T-helper 17 cell (primary cell): ENCODE data around the gene MASP1. TPM values are rescaled to one million over a fixed set of nuclear protein-coding genes. Genes with fewer than 3 reads are reported as not detected.
"Not testable (repeated sequence)": the region's sequence is repeated elsewhere in the genome, so short reads cannot be mapped to it uniquely, and the experiment has no call there.

Experiments used
- ATAC-seq: fragments of 150-1000 bp; cut with Tn5 transposase; 2 replicates; pipeline ENCODE4 v1.10.0; 2021; ENCODE audit warnings: mild to moderate bottlenecking, moderate library complexity
- DNase-seq, 3 donors: peaks; one replicate each; pipeline versions ENCODE4 v3.0.0 to v3.0.0-alpha.2; 2020 to 2021
- H3K9me3 ChIP-seq: one replicate; pipeline ENCODE4 v1.7.0; 2013; ENCODE audit warnings: low read length, mild to moderate bottlenecking; ENCODE audit not compliant: control insufficient read depth, poor library complexity, severe bottlenecking
- H3K27ac Mint-ChIP-seq: one replicate; pipeline ENCODE4 v1.8.0; 2022; ENCODE audit warnings: mild to moderate bottlenecking, moderate library complexity, mixed read lengths
- H3K27me3 Mint-ChIP-seq: one replicate; pipeline ENCODE4 v1.8.0; 2022; ENCODE audit warnings: mixed read lengths
- H3K36me3 Mint-ChIP-seq: one replicate; pipeline ENCODE4 v1.8.0; 2022; ENCODE audit warnings: low read depth, mixed read lengths
- H3K4me1 Mint-ChIP-seq: one replicate; pipeline ENCODE4 v1.8.0; 2022; ENCODE audit warnings: mild to moderate bottlenecking, mixed read lengths
- H3K4me3 Mint-ChIP-seq: one replicate; pipeline ENCODE4 v1.8.0; 2022; ENCODE audit warnings: mild to moderate bottlenecking, moderate library complexity, mixed read lengths
- total RNA-seq, 4 donors: library from RNA in 2 of 4; stranded (reverse) in 2 of 4; gene quantifications; one replicate each; pipeline ENCODE4 v1.2.3 and lab custom pipeline; 2022 to 2026

The MASP1 gene
- total RNA-seq, 2 donors from 2014 or later, result 0.44 TPM; not detected in 1

DNA sequence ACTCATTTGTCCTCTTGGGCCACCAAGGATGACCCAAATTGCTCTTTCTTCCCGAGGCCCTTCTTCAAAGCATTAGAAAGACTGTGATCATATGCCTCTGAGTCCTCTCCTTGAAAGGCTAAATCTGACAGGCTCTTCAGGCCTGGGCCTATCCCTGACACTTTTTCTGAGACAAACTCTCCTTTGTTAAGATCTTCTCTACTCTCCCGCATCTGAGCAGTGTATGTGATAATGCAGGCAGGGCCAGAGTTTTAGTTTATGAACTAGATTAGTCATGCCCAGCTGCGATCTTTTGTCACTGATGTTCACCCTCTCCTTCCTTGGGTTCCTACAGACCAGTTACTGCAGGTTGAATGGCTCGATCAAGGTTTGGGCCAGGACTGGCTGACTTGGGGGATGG is 39.2 kb downstream of the MASP1 start:
- Mint-ChIP-seq H3K27me3 (peaks cover 44% of the 10 kb centered on the region), H3K4me3 (no peak overlapping the region), H3K4me1 (peaks cover 12% of the 10 kb centered on the region), H3K27ac (no peak overlapping the region), H3K36me3 (peaks cover under 1% of the 10 kb centered on the region)
- DNase-seq (no peak), ATAC-seq (no peak)
- no peaks in the 10 kb centered on the region for H3K9me3 ChIP-seq

DNA sequence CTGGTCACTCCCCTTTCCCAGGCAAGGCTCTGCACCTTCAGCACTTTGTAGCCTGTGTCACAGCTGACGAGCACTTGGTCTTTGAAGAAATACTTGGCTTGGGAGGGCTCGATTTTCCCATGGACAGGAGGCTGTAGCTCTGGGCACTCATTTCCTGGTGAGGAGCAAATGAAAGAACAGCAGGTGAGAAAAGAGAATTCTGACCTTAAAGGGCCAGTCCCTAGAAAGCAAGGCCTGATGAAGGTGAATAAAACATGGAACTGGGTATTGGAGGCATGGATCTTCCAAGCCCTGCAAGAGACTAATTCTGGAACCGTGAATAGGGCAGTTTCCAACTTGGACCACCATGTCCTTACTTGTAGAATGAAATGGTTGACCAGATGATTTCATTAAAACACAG is 39.9 kb downstream of the MASP1 start:
- no peaks in the 10 kb centered on the region for H3K9me3 ChIP-seq
- no peak overlapping the region for H3K4me3 Mint-ChIP-seq
- H3K27me3 Mint-ChIP-seq, result peaks cover 42% of the 10 kb centered on the region
- H3K4me1 Mint-ChIP-seq, result peaks cover 15% of the 10 kb centered on the region
- no peak for ATAC-seq
- peaks cover 2% of the 10 kb centered on the region for H3K36me3 Mint-ChIP-seq
- no peak overlapping the region for H3K27ac Mint-ChIP-seq
- no peak for DNase-seq

DNA sequence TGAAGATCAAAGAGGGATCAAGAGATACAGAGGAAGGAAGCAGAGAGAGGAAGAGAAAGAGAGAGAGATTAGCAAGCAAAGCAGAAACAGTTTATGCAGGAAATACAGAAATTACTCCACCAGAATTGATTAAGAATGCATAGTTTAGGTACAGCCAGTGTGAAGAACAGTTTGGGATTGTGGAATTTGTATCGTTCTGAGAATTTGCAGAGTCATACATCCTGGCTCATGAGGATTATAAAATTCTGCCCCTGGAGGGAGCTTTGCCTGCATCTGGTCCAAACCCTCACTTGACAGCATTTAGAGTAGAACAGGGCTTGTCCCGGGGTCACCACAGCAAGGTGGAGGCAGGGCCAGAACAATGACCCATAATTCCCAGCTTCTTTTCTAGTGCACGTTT is 44.1 kb downstream of the MASP1 start:
- no peak overlapping the region for H3K27ac Mint-ChIP-seq
- no peaks in the 10 kb centered on the region for H3K9me3 ChIP-seq
- ATAC-seq, result no peak
- peaks cover 2% of the 10 kb centered on the region for H3K36me3 Mint-ChIP-seq
- DNase-seq, result no peak
- peak overlapping the region; percentile 57 for H3K4me3 Mint-ChIP-seq
- peaks cover 15% of the 10 kb centered on the region for H3K27me3 Mint-ChIP-seq
- peaks cover 12% of the 10 kb centered on the region for H3K4me1 Mint-ChIP-seq

DNA sequence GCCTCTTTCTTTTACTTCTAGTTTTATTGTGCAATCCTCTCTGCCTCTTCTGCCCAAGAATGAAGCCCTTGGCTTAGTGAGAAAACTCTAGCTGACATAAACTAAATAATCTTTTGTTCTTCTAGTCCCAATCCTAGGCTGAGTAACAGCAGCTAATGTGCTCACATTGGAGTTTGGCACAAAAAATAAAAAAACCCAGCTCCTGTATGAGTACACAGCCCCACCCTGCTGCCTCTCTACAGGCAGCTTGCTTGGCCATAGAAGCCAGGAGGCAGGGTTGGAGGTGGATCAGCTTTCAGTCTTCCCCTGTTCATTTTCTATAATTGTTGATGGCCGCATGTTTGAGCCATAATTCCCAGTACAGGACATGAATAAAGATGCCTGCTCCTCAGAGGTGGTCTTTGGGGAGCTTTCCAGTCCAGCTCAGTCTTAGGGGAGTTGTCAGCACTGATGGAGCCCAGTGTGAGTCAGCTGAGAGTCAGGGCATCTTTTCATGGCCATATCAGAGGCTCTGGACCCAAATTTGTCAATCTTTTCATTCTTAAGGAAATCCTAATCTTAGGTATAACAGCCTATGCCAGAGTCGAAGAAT is 47.5 kb downstream of the MASP1 start:
- DNase-seq (no peak), ATAC-seq (no peak)
- no peak overlapping the region for H3K27ac Mint-ChIP-seq
- no peaks in the 10 kb centered on the region for H3K9me3 ChIP-seq
- peaks cover 2% of the 10 kb centered on the region for H3K36me3 Mint-ChIP-seq
- no peak overlapping the region for H3K4me3 Mint-ChIP-seq
- H3K4me1 Mint-ChIP-seq, result peaks cover 12% of the 10 kb centered on the region
- peaks cover 10% of the 10 kb centered on the region for H3K27me3 Mint-ChIP-seq

DNA sequence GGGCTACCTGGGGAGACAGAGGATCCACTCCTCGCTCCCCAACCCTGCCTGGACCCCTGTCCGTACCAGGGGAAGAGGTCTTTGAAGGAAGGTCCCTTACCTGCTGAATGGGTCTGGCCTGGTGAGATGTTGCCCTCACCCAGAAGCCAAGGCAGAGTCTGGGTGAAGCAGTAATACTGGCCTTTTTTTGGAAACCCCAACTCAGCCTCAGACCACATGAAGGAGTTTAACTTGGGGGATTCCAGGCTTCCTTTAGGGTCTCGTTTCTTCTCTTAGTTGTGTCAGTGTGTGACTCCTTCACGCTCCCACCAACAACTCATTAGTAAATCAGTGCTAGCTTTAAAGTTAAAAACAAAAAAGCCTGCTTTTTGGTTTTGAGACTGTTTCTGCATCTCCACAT is 48.6 kb downstream of the MASP1 start:
- Mint-ChIP-seq H3K4me1 (peaks cover 7% of the 10 kb centered on the region), H3K27me3 (peaks cover 6% of the 10 kb centered on the region), H3K27ac (no peak overlapping the region), H3K4me3 (no peak overlapping the region), H3K36me3 (peaks cover 2% of the 10 kb centered on the region)
- H3K9me3 ChIP-seq, result no peaks in the 10 kb centered on the region
- no peak for DNase-seq
- no peak for ATAC-seq

DNA sequence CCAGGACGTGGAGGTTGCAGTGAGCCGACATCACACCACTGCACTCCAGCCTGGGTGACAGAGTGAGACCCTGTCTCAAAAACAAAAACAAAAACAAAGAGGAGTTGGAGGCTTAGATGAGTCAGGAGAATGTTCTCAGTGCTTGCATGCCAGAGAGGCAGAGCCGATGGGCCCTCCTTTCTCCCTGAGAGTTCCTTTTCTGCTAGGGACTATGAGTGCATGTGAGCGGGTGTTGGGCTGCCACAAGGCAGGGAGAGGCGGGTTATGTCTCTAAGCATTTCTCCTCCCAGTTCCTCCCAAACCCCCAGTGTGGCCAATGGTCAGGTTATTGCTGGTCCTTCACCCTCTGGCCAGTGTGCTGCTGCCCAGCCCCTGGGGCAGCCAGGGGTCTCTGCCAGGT is 49.1 kb downstream of the MASP1 start:
- Mint-ChIP-seq H3K36me3 (peaks cover 2% of the 10 kb centered on the region), H3K4me3 (no peak overlapping the region), H3K4me1 (peaks cover 4% of the 10 kb centered on the region), H3K27ac (no peak overlapping the region), H3K27me3 (peaks cover 6% of the 10 kb centered on the region)
- no peaks in the 10 kb centered on the region for H3K9me3 ChIP-seq
- DNase-seq (no peak), ATAC-seq (no peak)

DNA sequence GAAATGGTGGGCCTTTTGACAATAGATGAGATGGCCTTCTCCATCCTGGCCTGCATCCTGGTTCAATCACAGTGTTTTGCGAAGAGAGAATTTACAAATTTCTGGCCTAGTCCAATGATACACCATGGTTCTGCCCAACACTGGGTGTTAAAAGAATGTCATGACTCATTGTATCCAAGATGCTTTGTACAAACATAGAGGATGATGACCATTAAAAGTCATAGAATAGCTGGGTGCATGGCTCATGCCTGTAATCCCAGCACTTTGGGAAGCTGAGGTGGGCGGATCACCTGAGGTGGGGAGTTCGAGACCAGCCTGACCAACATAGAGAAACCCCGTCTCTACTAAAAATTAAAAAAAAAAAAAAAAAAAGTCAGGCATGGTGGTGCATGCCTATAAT is 52.7 kb downstream of the MASP1 start:
- H3K4me3 Mint-ChIP-seq, ATAC-seq, DNase-seq, H3K4me1 Mint-ChIP-seq, H3K36me3 Mint-ChIP-seq, H3K27me3 Mint-ChIP-seq, H3K9me3 ChIP-seq, H3K27ac Mint-ChIP-seq: not testable (repeated sequence)

DNA sequence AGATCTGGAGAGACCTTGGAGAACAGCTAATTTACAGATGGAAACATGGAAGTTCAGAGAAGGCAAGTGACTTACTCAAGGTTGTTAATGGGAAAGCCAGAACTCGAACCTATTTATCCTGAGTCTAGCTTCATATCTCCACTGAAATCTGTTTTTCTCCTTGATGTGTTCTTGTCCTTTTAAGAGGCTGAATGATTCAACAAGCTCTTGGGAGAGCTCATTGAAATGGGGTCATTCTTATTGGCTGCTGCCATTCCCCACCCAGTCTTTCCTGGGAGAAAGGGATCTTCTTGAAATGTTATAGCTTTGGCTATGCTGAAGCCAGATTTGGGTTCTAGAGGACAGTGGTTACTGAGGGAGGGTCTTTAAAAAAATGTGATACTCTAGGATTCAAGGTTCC is 53.3 kb downstream of the MASP1 start:
- H3K4me1 Mint-ChIP-seq, result no peaks in the 10 kb centered on the region
- H3K9me3 ChIP-seq, result no peaks in the 10 kb centered on the region
- H3K27me3 Mint-ChIP-seq, result no peaks in the 10 kb centered on the region
- H3K36me3 Mint-ChIP-seq, result no peaks in the 10 kb centered on the region
- ATAC-seq (no peak), DNase-seq (no peak)
- H3K4me3 Mint-ChIP-seq, result no peak overlapping the region
- H3K27ac Mint-ChIP-seq, result no peak overlapping the region

DNA sequence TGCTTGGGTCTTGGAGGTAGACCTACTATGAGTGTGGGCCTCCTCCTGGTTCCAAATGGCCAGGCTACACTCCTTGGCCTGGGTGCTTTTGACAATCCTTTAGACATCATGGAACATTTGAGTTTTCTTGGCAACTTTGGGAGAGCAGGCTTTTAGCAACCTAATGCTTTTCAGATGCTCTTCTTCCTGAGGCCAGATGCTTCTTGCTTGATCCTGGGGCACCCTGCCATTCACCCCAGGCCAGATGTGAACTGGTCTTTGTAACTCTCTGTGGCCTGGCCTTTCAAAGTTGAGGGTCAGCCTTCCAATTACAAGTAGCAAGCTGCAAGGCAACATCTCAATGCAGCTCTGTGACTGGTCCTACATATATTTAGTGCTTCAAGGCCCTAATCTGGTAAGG is 53.8 kb downstream of the MASP1 start:
- Mint-ChIP-seq H3K4me1 (no peaks in the 10 kb centered on the region), H3K4me3 (no peak overlapping the region), H3K27me3 (no peaks in the 10 kb centered on the region), H3K36me3 (no peaks in the 10 kb centered on the region), H3K27ac (no peak overlapping the region)
- no peak for ATAC-seq
- H3K9me3 ChIP-seq, result no peaks in the 10 kb centered on the region
- no peak for DNase-seq

DNA sequence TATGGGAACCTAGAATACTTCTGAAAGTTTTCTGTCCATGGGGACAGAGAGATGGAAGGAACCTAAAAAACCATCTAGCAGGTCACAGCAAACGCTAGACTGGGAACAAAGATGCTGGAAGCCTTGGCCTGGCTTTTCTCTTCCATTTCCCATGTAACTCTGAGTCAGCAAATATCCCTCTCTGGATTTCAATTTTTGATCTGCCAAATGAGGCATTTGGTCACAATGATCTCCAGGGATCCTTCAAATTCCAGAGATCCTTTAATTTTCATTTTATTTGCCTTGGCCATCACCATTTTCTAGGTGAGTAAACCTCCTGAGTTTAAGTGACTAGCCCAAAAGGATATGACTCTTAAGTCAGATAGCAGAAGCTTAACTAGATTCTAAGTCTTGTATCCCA is 54.6 kb downstream of the MASP1 start:
- Mint-ChIP-seq H3K4me3 (no peak overlapping the region), H3K36me3 (no peaks in the 10 kb centered on the region), H3K27ac (no peak overlapping the region), H3K27me3 (no peaks in the 10 kb centered on the region), H3K4me1 (no peaks in the 10 kb centered on the region)
- H3K9me3 ChIP-seq, result no peaks in the 10 kb centered on the region
- ATAC-seq (no peak), DNase-seq (no peak)

DNA sequence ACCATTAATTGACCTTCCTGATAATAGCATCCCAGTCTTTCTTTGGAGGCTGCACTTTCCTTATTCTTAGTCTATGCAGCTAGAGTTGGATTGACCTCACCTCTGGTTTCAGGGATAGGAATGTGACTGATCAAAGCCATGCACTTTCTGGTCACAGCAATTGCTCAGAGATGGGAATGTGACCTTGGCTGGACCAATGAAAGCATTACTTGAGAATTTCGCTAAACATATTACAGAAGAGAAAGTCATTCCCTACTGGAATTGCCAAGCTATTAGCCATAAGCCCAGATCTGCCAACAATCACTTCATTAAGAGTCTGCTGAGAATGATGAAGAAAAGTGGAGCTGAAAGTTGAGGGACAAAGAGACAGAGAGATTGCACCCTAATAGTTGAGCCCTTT is 61.5 kb downstream of the MASP1 start:
- no peak for ATAC-seq
- Mint-ChIP-seq H3K27ac (no peak overlapping the region), H3K27me3 (peaks cover 18% of the 10 kb centered on the region), H3K4me1 (peaks cover 3% of the 10 kb centered on the region), H3K36me3 (no peaks in the 10 kb centered on the region), H3K4me3 (no peak overlapping the region)
- no peak for DNase-seq
- no peaks in the 10 kb centered on the region for H3K9me3 ChIP-seq

DNA sequence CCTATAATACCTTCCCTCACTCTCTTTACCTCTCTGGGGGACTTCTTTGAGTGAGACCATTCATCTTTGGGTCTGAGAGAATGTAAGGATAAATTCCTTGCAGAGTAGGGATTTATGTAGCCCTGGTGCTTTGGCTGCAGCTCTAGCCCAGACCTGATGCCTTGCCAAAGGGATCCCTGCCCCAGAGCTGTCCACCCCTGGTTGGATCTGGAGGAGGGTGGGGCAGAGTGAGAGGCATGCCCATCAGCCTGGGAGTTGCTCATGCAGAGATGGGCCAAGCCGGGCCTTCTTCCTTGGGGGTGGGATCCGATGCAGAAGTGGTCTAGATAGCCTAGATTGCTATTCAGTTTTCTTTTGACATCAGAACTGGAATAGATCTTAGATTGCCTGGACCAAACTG is 62.8 kb downstream of the MASP1 start:
- Mint-ChIP-seq H3K36me3 (no peaks in the 10 kb centered on the region), H3K27me3 (peaks cover 21% of the 10 kb centered on the region), H3K27ac (peak overlapping the region; percentile 1), H3K4me1 (peaks cover 5% of the 10 kb centered on the region), H3K4me3 (no peak overlapping the region)
- no peaks in the 10 kb centered on the region for H3K9me3 ChIP-seq
- ATAC-seq (no peak), DNase-seq (no peak)

DNA sequence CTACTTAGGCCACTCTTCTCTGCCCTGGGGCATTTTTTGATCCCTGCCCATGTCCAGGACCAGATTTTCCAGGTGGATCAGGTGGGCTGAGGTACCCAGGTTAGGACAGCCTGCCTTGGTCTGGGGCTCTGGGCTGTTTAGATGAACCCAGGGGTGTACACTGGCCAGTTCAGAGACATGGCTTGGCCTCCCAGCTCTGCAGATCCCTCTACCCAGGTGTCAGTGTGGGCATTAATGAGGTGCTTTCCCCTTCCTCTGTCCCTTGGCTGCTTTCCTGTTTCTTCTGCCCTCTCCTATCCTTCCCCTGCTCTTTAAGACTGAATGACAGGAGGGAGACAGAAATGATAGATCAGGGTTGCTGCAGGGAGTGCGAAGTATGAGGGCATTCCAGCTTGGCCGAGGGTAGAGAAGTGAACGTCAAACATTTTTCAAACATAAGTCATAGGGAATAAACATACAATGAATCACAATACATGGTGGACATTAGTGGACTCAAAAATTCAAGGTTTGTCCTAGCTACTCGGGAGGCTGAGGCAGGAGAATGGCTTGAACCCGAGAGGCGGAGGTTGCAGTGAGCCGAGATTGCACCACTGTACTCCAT is 63.8 kb downstream of the MASP1 start:
- H3K4me1 Mint-ChIP-seq, result peaks cover 5% of the 10 kb centered on the region
- no peak overlapping the region for H3K27ac Mint-ChIP-seq
- ATAC-seq (no peak), DNase-seq (no peak)
- no peaks in the 10 kb centered on the region for H3K36me3 Mint-ChIP-seq
- no peak overlapping the region for H3K4me3 Mint-ChIP-seq
- H3K9me3 ChIP-seq, result no peaks in the 10 kb centered on the region
- H3K27me3 Mint-ChIP-seq, result peaks cover 21% of the 10 kb centered on the region

DNA sequence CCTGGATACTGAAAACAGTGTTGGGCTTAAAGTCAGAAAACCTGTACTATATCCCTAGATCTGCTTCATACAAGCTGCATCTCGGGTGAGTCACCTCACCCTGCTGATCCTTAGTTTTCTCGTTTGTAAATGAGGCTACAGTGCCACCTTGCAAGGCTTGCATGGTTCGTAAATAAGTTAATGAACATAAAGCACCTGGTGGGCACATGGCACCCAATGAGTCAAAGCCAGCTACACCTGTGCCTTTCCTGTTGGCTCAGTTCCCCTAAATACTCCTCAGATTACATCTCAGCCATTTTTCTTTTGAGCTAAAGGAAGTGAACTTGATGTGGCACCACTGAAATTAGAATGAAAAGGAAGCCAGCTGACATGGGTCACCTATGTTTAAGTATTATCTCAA is 67.7 kb downstream of the MASP1 start:
- Mint-ChIP-seq H3K4me1 (peaks cover 5% of the 10 kb centered on the region), H3K36me3 (no peaks in the 10 kb centered on the region), H3K27me3 (peaks cover 32% of the 10 kb centered on the region), H3K4me3 (no peak overlapping the region), H3K27ac (no peak overlapping the region)
- no peaks in the 10 kb centered on the region for H3K9me3 ChIP-seq
- DNase-seq, result no peak
- no peak for ATAC-seq
